Sigmoid colon (tissue), 7 donors: ENCODE data around the gene FREY1. TPM values are rescaled to one million over a fixed set of nuclear protein-coding genes. Genes with fewer than 3 reads are reported as not detected.

Experiments
- DNase-seq: peaks from one replicate; pipeline ENCODE4 v3.0.0-alpha.2; 2019
- H3K27ac ChIP-seq, 4 donors: fragments of 200-600 bp; sonication (generic); one replicate each; pipeline ENCODE4 v1.5.1; 2016 to 2019; ENCODE audit warnings: mild to moderate bottlenecking in 1 of 4
- H3K27me3 ChIP-seq, 3 donors: fragments of 200-600 bp; sonication (generic); one replicate each; pipeline ENCODE4 v1.5.1; 2019; ENCODE audit warnings: mild to moderate bottlenecking in 1 of 3
- H3K36me3 ChIP-seq, 4 donors: fragments of 200-600 bp; sonication (generic); one replicate each; pipeline ENCODE4 v1.5.1; 2016 to 2019
- H3K4me1 ChIP-seq, 4 donors: fragments of 200-600 bp; sonication (generic); one replicate each; pipeline ENCODE4 v1.5.1; 2017 to 2019
- H3K4me3 ChIP-seq, 4 donors: fragments of 200-600 bp; sonication (generic); one replicate each; pipeline ENCODE4 v1.5.1; 2017 to 2019; ENCODE audit warnings: mild to moderate bottlenecking in 2 of 4, moderate library complexity in 1 of 4
- H3K9me3 ChIP-seq, 4 donors: fragments of 200-600 bp in 3 of 4; sonication (generic) in 3 of 4; one replicate each; pipeline versions ENCODE4 v1.5.1 to v1.6.1; 2013 to 2019
- EP300 ChIP-seq, 4 donors: sonication (generic); formaldehyde crosslinking; IDR thresholded peaks; one replicate each; pipeline ENCODE4 v1.6.1; 2017; ENCODE audit warnings: antibody characterized with exemption in 4 of 4
- POLR2A ChIP-seq, 2 donors: fragments of 450-650 bp; IDR thresholded peaks; one replicate each; pipeline ENCODE4 v1.6.1; 2016; ENCODE audit warnings: antibody characterized with exemption in 2 of 2, mild to moderate bottlenecking in 2 of 2, moderate library complexity in 2 of 2
- POLR2AphosphoS5 ChIP-seq, 4 donors: sonication (generic); formaldehyde crosslinking; IDR thresholded peaks; one replicate each; pipeline ENCODE4 v1.6.1; 2017; ENCODE audit warnings: antibody characterized with exemption in 4 of 4
- WGBS, 2 donors: extraction: QIAGEN DNeasy Blood & Tissue Kit; methylation state at CpG; one replicate each; pipeline ENCODE4 v1.1.7; 2013; 5-methylcytosine and 5-hydroxymethylcytosine counted together
- intact Hi-C: fragments of 100-400 bp; cut with DNase I; formaldehyde crosslinking; loops from one replicate; pipeline ENCODE4 v1.15.1; 2023
- polyA plus RNA-seq, 3 donors: library from polyadenylated mRNA; stranded (reverse); fragments of 200-250 nt; gene quantifications; one replicate each; pipeline ENCODE4 v1.2.3, GENCODE V29; 2013
- total RNA-seq, 4 donors: library from RNA; depleted of rRNA; stranded (reverse); fragments of >200 nt; gene quantifications; one replicate each; pipeline ENCODE4 v1.1.0, GENCODE V29; 2016
- TF ChIP-seq, protein P1 (sequence below), 4 experiments: fragments of 450-650 bp in 3 of 4; fragments of 200-600 bp in 1 of 4; IDR thresholded peaks; one replicate each; pipeline ENCODE4 v1.5.1; 2016 to 2019; ENCODE audit warnings: antibody characterized with exemption in 4 of 4, mild to moderate bottlenecking in 3 of 4, moderate library complexity in 2 of 4
- donor health status: healthy with polysubstance abuse.
- donor health status: Bipolar disorder and iron deficiency.
- donor health status: healthy.

Gene FREY1
- total and polyA plus RNA-seq, 7 donors = 0.64 to 3.5 (median 2.2) TPM; not detected in 4

DNA sequence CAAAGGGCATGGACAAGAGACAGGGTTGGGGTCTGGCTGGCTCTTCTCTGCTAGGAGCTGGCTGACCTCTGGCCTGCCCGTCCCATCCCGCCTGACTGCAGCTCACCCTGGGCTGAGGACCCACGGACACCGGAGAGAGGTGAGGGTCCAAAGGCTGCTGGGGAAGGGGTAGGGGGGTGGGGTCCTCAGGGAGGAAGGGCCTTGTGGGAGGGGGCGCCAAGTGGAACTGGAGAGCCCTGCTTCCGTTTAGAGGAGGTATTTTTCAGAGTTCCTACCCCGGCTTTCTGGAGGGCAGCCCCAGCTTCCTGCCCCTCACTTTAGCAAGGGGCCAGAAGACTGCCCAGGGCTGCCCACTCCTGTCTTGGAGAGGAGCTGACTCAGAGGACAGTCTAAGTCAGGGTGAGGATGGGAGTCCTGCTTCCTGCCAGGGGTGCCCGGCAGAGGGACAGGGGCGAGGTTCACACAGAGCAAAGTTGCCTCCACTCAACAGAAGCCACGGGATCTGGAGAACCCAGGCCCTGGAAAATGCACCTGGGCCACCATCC lies 22.5 kb upstream of the FREY1 start:
- H3K36me3 ChIP-seq = peaks cover 14 to 27% (median 24%) of the 10 kb centered on the region in 4 donors
- 49 to 62% methylated on average over 10 of the region's 10 CpGs for WGBS, 2 donors
- H3K27ac ChIP-seq = no peak overlapping the region
- DNase-seq = no peak
- no peaks in the 10 kb centered on the region for H3K9me3 ChIP-seq
- H3K4me1 ChIP-seq = peaks cover 0 to 9% (median 3%) of the 10 kb centered on the region in 4 donors
- H3K4me3 ChIP-seq = no peak overlapping the region
- TF ChIP-seq EP300 (IDR thresholded peaks at IDR 0.05) (no peak), POLR2AphosphoS5 (IDR thresholded peaks at IDR 0.05) (no peak), POLR2A (IDR thresholded peaks at IDR 0.05) (no peak)
- TF ChIP-seq, protein P1, sequence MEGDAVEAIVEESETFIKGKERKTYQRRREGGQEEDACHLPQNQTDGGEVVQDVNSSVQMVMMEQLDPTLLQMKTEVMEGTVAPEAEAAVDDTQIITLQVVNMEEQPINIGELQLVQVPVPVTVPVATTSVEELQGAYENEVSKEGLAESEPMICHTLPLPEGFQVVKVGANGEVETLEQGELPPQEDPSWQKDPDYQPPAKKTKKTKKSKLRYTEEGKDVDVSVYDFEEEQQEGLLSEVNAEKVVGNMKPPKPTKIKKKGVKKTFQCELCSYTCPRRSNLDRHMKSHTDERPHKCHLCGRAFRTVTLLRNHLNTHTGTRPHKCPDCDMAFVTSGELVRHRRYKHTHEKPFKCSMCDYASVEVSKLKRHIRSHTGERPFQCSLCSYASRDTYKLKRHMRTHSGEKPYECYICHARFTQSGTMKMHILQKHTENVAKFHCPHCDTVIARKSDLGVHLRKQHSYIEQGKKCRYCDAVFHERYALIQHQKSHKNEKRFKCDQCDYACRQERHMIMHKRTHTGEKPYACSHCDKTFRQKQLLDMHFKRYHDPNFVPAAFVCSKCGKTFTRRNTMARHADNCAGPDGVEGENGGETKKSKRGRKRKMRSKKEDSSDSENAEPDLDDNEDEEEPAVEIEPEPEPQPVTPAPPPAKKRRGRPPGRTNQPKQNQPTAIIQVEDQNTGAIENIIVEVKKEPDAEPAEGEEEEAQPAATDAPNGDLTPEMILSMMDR (IDR thresholded peaks at IDR 0.05) = no peak
- H3K27me3 ChIP-seq = peaks cover 0 to 13% (median 0%) of the 10 kb centered on the region in 3 donors
- intact Hi-C loops = no loop called here

DNA sequence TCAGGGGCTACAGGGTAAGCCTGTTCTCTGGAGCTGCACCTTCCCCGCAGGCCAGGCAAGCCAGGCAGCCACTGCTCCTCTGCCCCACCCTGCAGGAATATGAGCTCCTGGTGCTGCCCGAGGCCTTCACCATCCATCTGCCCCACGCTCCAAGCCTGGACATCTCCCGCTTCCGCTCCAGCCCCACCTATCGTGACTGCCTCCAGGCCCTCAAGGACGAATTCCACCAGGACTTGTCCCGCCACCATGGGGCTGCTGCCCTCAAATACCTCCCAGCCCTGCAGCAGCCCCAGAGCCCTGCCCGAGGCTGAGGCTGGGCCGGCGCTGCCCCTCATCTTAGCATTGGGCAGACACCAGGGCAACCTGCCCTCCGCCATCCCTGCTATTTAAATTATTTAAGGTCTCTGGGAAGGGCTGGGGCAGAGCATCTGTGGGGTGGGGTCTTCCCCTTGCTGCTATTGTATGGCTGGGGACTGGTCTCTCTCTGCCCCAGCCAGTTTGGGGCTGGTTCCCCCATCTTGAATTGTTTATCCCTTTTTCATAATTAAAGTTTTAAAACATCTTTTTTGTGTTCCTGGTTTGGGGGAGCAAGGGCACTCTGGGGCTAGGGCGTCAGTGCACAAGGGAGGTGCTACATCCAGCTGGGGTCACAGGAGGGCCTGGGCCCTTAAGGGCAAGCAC lies 21.6 kb upstream of the FREY1 start:
- H3K4me1 ChIP-seq = peaks cover 0 to 8% (median 2%) of the 10 kb centered on the region in 4 donors
- peaks cover 0 to 17% (median 0%) of the 10 kb centered on the region in 3 donors for H3K27me3 ChIP-seq
- no peak overlapping the region for H3K4me3 ChIP-seq
- TF ChIP-seq, protein P1 (IDR thresholded peaks at IDR 0.05) = no peak
- intact Hi-C loops = no loop called here
- H3K27ac ChIP-seq = no peak overlapping the region
- no peaks in the 10 kb centered on the region for H3K9me3 ChIP-seq
- no peak for DNase-seq
- H3K36me3 ChIP-seq = peaks cover 8 to 18% (median 15%) of the 10 kb centered on the region in 4 donors
- WGBS, 2 donors = 85 to 90% methylated on average over 13 of the region's 13 CpGs

GRCh38 chr11:45927684-45928413 lies 20.8 kb upstream of the FREY1 start:
- TF ChIP-seq EP300 (IDR thresholded peaks at IDR 0.05) (no peak), POLR2A (IDR thresholded peaks at IDR 0.05) (no peak), POLR2AphosphoS5 (IDR thresholded peaks at IDR 0.05) (no peak)
- TF ChIP-seq, protein P1 (IDR thresholded peaks at IDR 0.05) = no peak
- DNase-seq = peak; percentile 59
- Histone ChIP-seq H3K27me3 (peaks cover 6 to 24% (median 6%) of the 10 kb centered on the region in 3 donors), H3K9me3 (no peaks in the 10 kb centered on the region), H3K36me3 (peaks cover 0 to 11% (median 8%) of the 10 kb centered on the region in 4 donors), H3K4me3 (no peak overlapping the region), H3K4me1 (peaks cover 0 to 6% (median 5%) of the 10 kb centered on the region in 4 donors), H3K27ac (no peak overlapping the region)
- WGBS, 2 donors = 95% methylated on average over 27 of the region's 27 CpGs
- intact Hi-C loops = no loop called here

DNA sequence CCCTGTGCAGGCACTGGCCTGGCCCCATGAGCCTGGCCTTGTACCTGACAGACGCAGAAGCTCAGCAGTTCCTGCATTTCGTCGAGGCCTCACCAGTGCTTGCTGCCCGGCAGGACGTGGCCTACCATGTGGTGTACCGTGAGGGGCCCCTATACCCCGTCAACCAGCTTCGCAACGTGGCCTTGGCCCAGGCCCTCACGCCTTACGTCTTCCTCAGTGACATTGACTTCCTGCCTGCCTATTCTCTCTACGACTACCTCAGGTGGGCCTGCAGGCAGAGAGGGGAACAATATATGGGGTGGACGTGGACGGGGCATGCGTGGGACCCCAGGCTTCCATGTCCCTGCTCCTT lies 20.2 kb upstream of the FREY1 start:
- H3K4me3 ChIP-seq = no peak overlapping the region
- 66 to 83% methylated on average over 15 of the region's 15 CpGs for WGBS, 2 donors
- peaks cover 0 to 11% (median 10%) of the 10 kb centered on the region in 4 donors for H3K4me1 ChIP-seq
- H3K9me3 ChIP-seq = no peaks in the 10 kb centered on the region
- DNase-seq = peak; percentile 55
- peaks cover 11 to 29% (median 12%) of the 10 kb centered on the region in 3 donors for H3K27me3 ChIP-seq
- H3K36me3 ChIP-seq = peaks cover 0 to 11% (median 7%) of the 10 kb centered on the region in 4 donors
- intact Hi-C loops = no loop called here
- TF ChIP-seq POLR2AphosphoS5 (IDR thresholded peaks at IDR 0.05) (peak in 1 of 4 donors; percentile 17), EP300 (IDR thresholded peaks at IDR 0.05) (no peak)
- TF ChIP-seq, protein P1 (IDR thresholded peaks at IDR 0.05) = no peak
- H3K27ac ChIP-seq = no peak overlapping the region
